Lung (tissue), 12 donors: Measurements from ENCODE around the gene NLRC3. TPM values are rescaled to one million over a fixed set of nuclear protein-coding genes. Genes with fewer than 3 reads are reported as not detected.

Experiments used
- ATAC-seq: fragments of 200-7000 bp; cut with Tn5 transposase; one replicate; pipeline ENCODE4 v1.9.1; 2020; ENCODE audit warnings: moderate number of reproducible peaks; ENCODE audit not compliant: insufficient read depth, low FRiP score
- DNase-seq, 3 donors: peaks; one replicate each; pipeline ENCODE4 v3.0.0-alpha.2; 2013 to 2017
- H3K27ac ChIP-seq, 2 donors: one replicate each; pipeline ENCODE4 v1.5.1; 2013; ENCODE audit warnings: mild to moderate bottlenecking in 2 of 2, moderate library complexity in 2 of 2, control low read depth in 1 of 2, inconsistent platforms in 1 of 2, low read depth in 1 of 2, low read length in 1 of 2
- H3K27me3 ChIP-seq, 3 donors: one replicate each; pipeline ENCODE4 v1.5.1; 2013; ENCODE audit warnings: low read length in 2 of 3; ENCODE audit not compliant: control insufficient read depth in 3 of 3, insufficient read depth in 3 of 3
- H3K36me3 ChIP-seq, 4 donors: one replicate each; pipeline ENCODE4 v1.5.1; 2013; ENCODE audit warnings: low read length in 4 of 4, mild to moderate bottlenecking in 1 of 4, moderate library complexity in 1 of 4; ENCODE audit not compliant: control insufficient read depth in 4 of 4, insufficient read depth in 4 of 4
- H3K4me1 ChIP-seq, 5 donors: one replicate each; pipeline ENCODE4 v1.5.1; 2013; ENCODE audit warnings: low read length in 5 of 5, mild to moderate bottlenecking in 2 of 5, moderate library complexity in 1 of 5; ENCODE audit not compliant: control insufficient read depth in 5 of 5, insufficient read depth in 5 of 5
- H3K4me3 ChIP-seq: one replicate; pipeline ENCODE4 v1.5.1; 2013; ENCODE audit warnings: mild to moderate bottlenecking, control low read depth, moderate library complexity
- H3K9ac ChIP-seq, 2 donors: one replicate each; pipeline ENCODE4 v1.5.1; 2013; ENCODE audit warnings: low read length in 2 of 2, control low read depth in 1 of 2; ENCODE audit not compliant: insufficient read depth in 1 of 2
- H3K9me3 ChIP-seq, 4 donors: one replicate each; pipeline ENCODE4 v1.5.1; 2013; ENCODE audit warnings: low read length in 3 of 4, mild to moderate bottlenecking in 1 of 4, moderate library complexity in 1 of 4; ENCODE audit not compliant: control insufficient read depth in 4 of 4, insufficient read depth in 3 of 4
- WGBS, 2 donors: extraction: QIAGEN DNeasy Blood & Tissue Kit; methylation state at CpG; one replicate each; pipeline ENCODE4 v1.1.7; 2013; 5-methylcytosine and 5-hydroxymethylcytosine counted together
- polyA plus RNA-seq, 2 donors: library from polyadenylated mRNA; stranded (reverse); fragments of 200-250 nt; gene quantifications; one replicate each; pipeline ENCODE4 v1.2.1, GENCODE V29; 2013
- total RNA-seq, 2 donors: library from RNA; depleted of rRNA in 1 of 2; stranded (reverse); fragments of >200 nt in 1 of 2; gene quantifications; one replicate each; pipeline ENCODE4 v1.2.1, GENCODE V29; 2014 to 2021
- TF ChIP-seq, protein P1 (sequence below): IDR thresholded peaks from 2 replicates; pipeline ENCODE4 v1.5.1; 2012; ENCODE audit warnings: mild to moderate bottlenecking; ENCODE audit errors: control extremely low read depth, extremely low read depth
- donor health status: control.
- donor health status: control.
- donor health status: Bipolar disorder and iron deficiency.
- donor health status: healthy.
- donor health status: DM: yes; HTN: yes; CAD: no.

NLRC3 gene
- total and polyA plus RNA-seq, 4 donors, result 1.1 to 4.4 (median 2.5) TPM

DNA sequence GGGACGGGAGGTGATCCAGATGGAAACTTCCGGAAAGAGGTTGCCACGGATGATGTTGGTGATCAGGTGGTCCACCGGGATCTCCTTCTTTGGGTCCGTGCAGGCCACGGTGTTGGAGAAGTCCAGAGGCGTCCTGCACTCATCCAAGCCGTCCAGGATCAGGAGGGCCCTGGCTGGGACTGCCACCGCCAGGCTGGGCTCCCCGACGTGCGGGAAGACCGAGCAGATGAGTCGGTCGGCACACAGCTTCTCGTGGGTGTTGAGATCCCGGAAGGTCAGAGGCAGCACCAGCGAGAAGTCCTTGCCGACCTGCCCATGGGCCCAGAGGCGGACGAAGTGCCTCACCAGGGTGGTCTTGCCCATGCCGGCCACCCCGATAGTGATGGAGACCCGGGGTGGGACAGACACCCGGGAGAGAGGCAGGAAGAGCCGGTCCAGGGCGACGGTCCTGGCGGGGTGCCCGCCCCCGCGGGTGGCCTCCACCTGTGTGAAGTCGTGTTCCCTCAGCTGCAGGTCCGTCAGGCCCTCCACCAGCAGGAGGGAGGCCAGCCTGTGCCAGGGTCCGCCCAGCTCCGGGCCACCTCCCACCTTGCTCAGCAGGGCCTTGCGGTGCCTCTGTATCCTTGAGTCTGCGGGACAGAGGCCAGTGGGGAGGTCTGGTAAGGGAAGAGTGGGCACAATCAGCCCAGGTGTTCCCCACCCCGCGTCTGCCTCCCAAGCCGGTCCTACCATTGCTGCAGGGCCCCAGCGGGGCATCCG lies 12.9 kb downstream of the NLRC3 start:
- H3K27me3 ChIP-seq, result no peaks in the 10 kb centered on the region
- no peak overlapping the region for H3K27ac ChIP-seq
- ATAC-seq (no peak), DNase-seq (no peak)
- no peak overlapping the region for H3K4me3 ChIP-seq
- no peaks in the 10 kb centered on the region for H3K9me3 ChIP-seq
- H3K4me1 ChIP-seq, result peaks cover 0 to 1% (median 0%) of the 10 kb centered on the region in 5 donors
- H3K36me3 ChIP-seq, result peaks cover 0 to 17% (median 0%) of the 10 kb centered on the region in 4 donors
- H3K9ac ChIP-seq, result no peak overlapping the region
- WGBS, 2 donors, result 95% methylated on average over 43 of the region's 43 CpGs
- TF ChIP-seq, protein P1, sequence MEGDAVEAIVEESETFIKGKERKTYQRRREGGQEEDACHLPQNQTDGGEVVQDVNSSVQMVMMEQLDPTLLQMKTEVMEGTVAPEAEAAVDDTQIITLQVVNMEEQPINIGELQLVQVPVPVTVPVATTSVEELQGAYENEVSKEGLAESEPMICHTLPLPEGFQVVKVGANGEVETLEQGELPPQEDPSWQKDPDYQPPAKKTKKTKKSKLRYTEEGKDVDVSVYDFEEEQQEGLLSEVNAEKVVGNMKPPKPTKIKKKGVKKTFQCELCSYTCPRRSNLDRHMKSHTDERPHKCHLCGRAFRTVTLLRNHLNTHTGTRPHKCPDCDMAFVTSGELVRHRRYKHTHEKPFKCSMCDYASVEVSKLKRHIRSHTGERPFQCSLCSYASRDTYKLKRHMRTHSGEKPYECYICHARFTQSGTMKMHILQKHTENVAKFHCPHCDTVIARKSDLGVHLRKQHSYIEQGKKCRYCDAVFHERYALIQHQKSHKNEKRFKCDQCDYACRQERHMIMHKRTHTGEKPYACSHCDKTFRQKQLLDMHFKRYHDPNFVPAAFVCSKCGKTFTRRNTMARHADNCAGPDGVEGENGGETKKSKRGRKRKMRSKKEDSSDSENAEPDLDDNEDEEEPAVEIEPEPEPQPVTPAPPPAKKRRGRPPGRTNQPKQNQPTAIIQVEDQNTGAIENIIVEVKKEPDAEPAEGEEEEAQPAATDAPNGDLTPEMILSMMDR, result no peak

DNA sequence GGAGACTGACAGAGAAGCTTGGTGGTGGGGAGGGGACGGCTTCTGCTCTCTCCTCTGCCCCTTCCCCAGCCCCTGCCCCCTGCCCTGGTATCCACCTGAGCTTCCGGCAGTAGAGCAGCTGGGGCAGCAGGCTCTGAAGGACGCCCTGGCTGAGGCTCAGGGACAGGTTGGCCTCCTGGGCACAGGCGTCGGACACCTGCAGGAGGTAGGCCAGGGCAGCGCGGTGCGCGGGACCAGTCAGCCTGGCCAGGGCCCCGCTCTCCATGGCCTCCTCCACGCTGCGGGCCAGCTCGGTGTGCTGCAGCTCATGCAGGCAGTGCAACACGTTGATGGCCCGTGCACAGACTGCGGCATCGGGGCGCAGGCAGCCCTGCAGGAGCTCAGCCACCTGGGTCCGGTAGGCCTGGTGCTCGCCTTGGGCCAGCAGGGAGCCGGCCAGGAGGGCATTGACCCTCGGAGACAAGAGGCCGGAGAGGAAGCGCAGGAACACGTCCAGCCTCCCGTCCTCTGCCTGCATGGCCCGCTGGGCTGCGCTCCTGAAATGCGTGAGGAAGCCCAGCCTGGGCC lies 14.2 kb downstream of the NLRC3 start:
- H3K9me3 ChIP-seq, result no peaks in the 10 kb centered on the region
- TF ChIP-seq, protein P1, result no peak
- H3K27me3 ChIP-seq, result no peaks in the 10 kb centered on the region
- no peak overlapping the region for H3K27ac ChIP-seq
- ATAC-seq (no peak), DNase-seq (no peak)
- H3K9ac ChIP-seq, result no peak overlapping the region
- no peak overlapping the region for H3K4me3 ChIP-seq
- H3K36me3 ChIP-seq, result peaks cover 0 to 17% (median 0%) of the 10 kb centered on the region in 4 donors
- 96% methylated on average over 28 to 29 of the region's 29 CpGs for WGBS, 2 donors
- peaks cover 0 to 1% (median 0%) of the 10 kb centered on the region in 5 donors for H3K4me1 ChIP-seq

DNA sequence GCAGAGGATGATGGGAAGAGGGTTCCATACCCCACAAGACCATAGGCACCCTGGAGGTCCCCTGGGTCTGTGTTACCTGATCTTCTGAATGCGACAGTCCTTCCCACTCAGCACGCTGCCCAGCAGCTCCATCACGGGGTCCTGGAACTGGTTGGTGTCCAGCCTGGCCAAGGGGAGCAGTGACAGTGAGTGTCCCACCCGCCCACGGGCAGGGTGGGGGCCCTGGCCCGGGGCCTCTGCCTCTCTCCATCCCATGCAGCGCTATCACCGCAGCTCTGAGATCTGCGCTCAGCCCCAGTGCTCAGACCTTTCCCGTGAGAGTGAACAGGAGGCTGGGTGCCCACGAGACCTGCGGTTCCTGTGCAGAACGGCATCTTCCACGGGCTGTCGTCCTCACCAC lies 15.6 kb downstream of the NLRC3 start:
- Histone ChIP-seq H3K4me3 (no peak overlapping the region), H3K9me3 (peaks cover 0 to 2% (median 0%) of the 10 kb centered on the region in 4 donors), H3K36me3 (peaks cover 0 to 22% (median 0%) of the 10 kb centered on the region in 4 donors), H3K27ac (no peak overlapping the region), H3K4me1 (peaks cover 0 to 1% (median 0%) of the 10 kb centered on the region in 5 donors), H3K27me3 (no peaks in the 10 kb centered on the region), H3K9ac (no peak overlapping the region)
- DNase-seq (no peak), ATAC-seq (no peak)
- TF ChIP-seq, protein P1, result no peak
- WGBS, 2 donors, result 94 to 96% methylated on average over 15 of the region's 15 CpGs
